Stimulated activated memory B cell treated with anti-CD40 and anti-IgM and Interleukin-4, amounts not matched to agents 10 μg/mL and 1 μg/mL and 100 μg/mL, for 72 hours (primary cell): Measurements from ENCODE around the gene ESRRB.

Experiments
- ATAC-seq: fragments of 150-1000 bp; cut with Tn5 transposase; 2 replicates; pipeline ENCODE4 v1.10.0; 2021
- H3K27ac Mint-ChIP-seq: one replicate; pipeline ENCODE4 v1.8.0; 2022; ENCODE audit warnings: mild to moderate bottlenecking, mixed read lengths
- H3K27me3 Mint-ChIP-seq: one replicate; pipeline ENCODE4 v1.8.0; 2022; ENCODE audit warnings: mixed read lengths
- H3K36me3 Mint-ChIP-seq: one replicate; pipeline ENCODE4 v1.8.0; 2022; ENCODE audit warnings: mixed read lengths
- H3K4me1 Mint-ChIP-seq: one replicate; pipeline ENCODE4 v1.8.0; 2022; ENCODE audit warnings: mixed read lengths
- H3K4me3 Mint-ChIP-seq: one replicate; pipeline ENCODE4 v1.8.0; 2022; ENCODE audit warnings: mild to moderate bottlenecking, moderate library complexity, mixed read lengths
- H3K9me3 Mint-ChIP-seq: one replicate; pipeline ENCODE4 v1.8.0; 2022; ENCODE audit warnings: mixed read lengths

ESRRB gene

GRCh38 chr14:76375947-76376404 is at the start of gene ESRRB:
TSS of gene ESRRB (plus strand) at chr14:76376137. CDS start at chr14:76376402, 265 bp downstream.
- H3K4me1 Mint-ChIP-seq, result peaks cover 12% of the 10 kb centered on the region
- H3K27me3 Mint-ChIP-seq, result peaks cover 80% of the 10 kb centered on the region
- H3K4me3 Mint-ChIP-seq, result peak within 1 kb of the TSS; percentile 46
- no peak within 1 kb of the TSS for H3K27ac Mint-ChIP-seq
- no peaks in the 10 kb centered on the region for H3K9me3 Mint-ChIP-seq
- H3K36me3 Mint-ChIP-seq, result no peaks in the 10 kb centered on the region
- ATAC-seq, result no peak

- no peak for ATAC-seq
- no peaks in the 10 kb centered on the region for H3K9me3 Mint-ChIP-seq
- peaks cover 79% of the 10 kb centered on the region for H3K27me3 Mint-ChIP-seq
- H3K4me1 Mint-ChIP-seq, result no peaks in the 10 kb centered on the region
- no peak overlapping the region for H3K4me3 Mint-ChIP-seq
- H3K27ac Mint-ChIP-seq, result no peak overlapping the region
- no peaks in the 10 kb centered on the region for H3K36me3 Mint-ChIP-seq
Measured at GRCh38 chr14:76326918-76327689, 48.8 kb upstream of the ESRRB start.

GRCh38 chr14:76328457-76329137 is 47.3 kb upstream of the ESRRB start:
- Mint-ChIP-seq H3K4me3 (no peak overlapping the region), H3K27me3 (peaks cover 66% of the 10 kb centered on the region), H3K4me1 (no peaks in the 10 kb centered on the region), H3K27ac (no peak overlapping the region), H3K36me3 (no peaks in the 10 kb centered on the region), H3K9me3 (no peaks in the 10 kb centered on the region)
- ATAC-seq, result no peak

GRCh38 chr14:76329154-76329928 is 46.6 kb upstream of the ESRRB start:
- no peaks in the 10 kb centered on the region for H3K4me1 Mint-ChIP-seq
- no peaks in the 10 kb centered on the region for H3K36me3 Mint-ChIP-seq
- no peak for ATAC-seq
- H3K27ac Mint-ChIP-seq, result no peak overlapping the region
- H3K9me3 Mint-ChIP-seq, result no peaks in the 10 kb centered on the region
- H3K4me3 Mint-ChIP-seq, result no peak overlapping the region
- H3K27me3 Mint-ChIP-seq, result peaks cover 59% of the 10 kb centered on the region

GRCh38 chr14:76329951-76330350 is 46.0 kb upstream of the ESRRB start:
- Mint-ChIP-seq H3K27me3 (peaks cover 57% of the 10 kb centered on the region), H3K9me3 (no peaks in the 10 kb centered on the region), H3K36me3 (no peaks in the 10 kb centered on the region), H3K4me3 (no peak overlapping the region), H3K4me1 (no peaks in the 10 kb centered on the region), H3K27ac (no peak overlapping the region)
- ATAC-seq, result no peak

- Mint-ChIP-seq H3K27me3 (peaks cover 50% of the 10 kb centered on the region), H3K36me3 (no peaks in the 10 kb centered on the region), H3K4me1 (no peaks in the 10 kb centered on the region), H3K4me3 (no peak overlapping the region), H3K27ac (no peak overlapping the region), H3K9me3 (no peaks in the 10 kb centered on the region)
- ATAC-seq, result no peak
Measured at GRCh38 chr14:76330411-76331327, 45.3 kb upstream of the ESRRB start.

GRCh38 chr14:76331328-76332011 is 44.5 kb upstream of the ESRRB start:
- Mint-ChIP-seq H3K9me3 (no peaks in the 10 kb centered on the region), H3K27ac (no peak overlapping the region), H3K36me3 (no peaks in the 10 kb centered on the region), H3K4me1 (no peaks in the 10 kb centered on the region), H3K27me3 (peaks cover 46% of the 10 kb centered on the region), H3K4me3 (no peak overlapping the region)
- ATAC-seq, result no peak

GRCh38 chr14:76333664-76334063 is 42.3 kb upstream of the ESRRB start:
- Mint-ChIP-seq H3K9me3 (peaks cover 6% of the 10 kb centered on the region), H3K36me3 (no peaks in the 10 kb centered on the region), H3K27ac (no peak overlapping the region), H3K27me3 (peaks cover 46% of the 10 kb centered on the region), H3K4me3 (no peak overlapping the region), H3K4me1 (no peaks in the 10 kb centered on the region)
- no peak for ATAC-seq

- Mint-ChIP-seq H3K36me3 (no peaks in the 10 kb centered on the region), H3K9me3 (peaks cover 6% of the 10 kb centered on the region), H3K27me3 (peaks cover 39% of the 10 kb centered on the region), H3K4me3 (no peak overlapping the region), H3K4me1 (no peaks in the 10 kb centered on the region), H3K27ac (no peak overlapping the region)
- no peak for ATAC-seq
Measured at GRCh38 chr14:76334316-76334715, 41.6 kb upstream of the ESRRB start.

GRCh38 chr14:76336876-76337275 is 39.1 kb upstream of the ESRRB start:
- H3K9me3 Mint-ChIP-seq, result peaks cover 6% of the 10 kb centered on the region
- H3K4me1 Mint-ChIP-seq, result no peaks in the 10 kb centered on the region
- H3K27me3 Mint-ChIP-seq, result peaks cover 36% of the 10 kb centered on the region
- H3K27ac Mint-ChIP-seq, result no peak overlapping the region
- no peaks in the 10 kb centered on the region for H3K36me3 Mint-ChIP-seq
- no peak for ATAC-seq
- H3K4me3 Mint-ChIP-seq, result no peak overlapping the region

GRCh38 chr14:76337635-76338545 is 38.0 kb upstream of the ESRRB start:
- peaks cover 39% of the 10 kb centered on the region for H3K27me3 Mint-ChIP-seq
- H3K4me3 Mint-ChIP-seq, result no peak overlapping the region
- no peaks in the 10 kb centered on the region for H3K4me1 Mint-ChIP-seq
- H3K36me3 Mint-ChIP-seq, result no peaks in the 10 kb centered on the region
- H3K27ac Mint-ChIP-seq, result no peak overlapping the region
- no peak for ATAC-seq
- H3K9me3 Mint-ChIP-seq, result peaks cover 8% of the 10 kb centered on the region

- peaks cover 15% of the 10 kb centered on the region for H3K9me3 Mint-ChIP-seq
- no peak for ATAC-seq
- no peak overlapping the region for H3K27ac Mint-ChIP-seq
Measured at GRCh38 chr14:76339728-76340615, 36.0 kb upstream of the ESRRB start.

GRCh38 chr14:76343386-76343785 is 32.6 kb upstream of the ESRRB start:
- no peaks in the 10 kb centered on the region for H3K36me3 Mint-ChIP-seq
- H3K27me3 Mint-ChIP-seq, result peaks cover 39% of the 10 kb centered on the region
- H3K27ac Mint-ChIP-seq, result no peak overlapping the region
- no peaks in the 10 kb centered on the region for H3K4me1 Mint-ChIP-seq
- no peak for ATAC-seq
- peaks cover 9% of the 10 kb centered on the region for H3K9me3 Mint-ChIP-seq
- H3K4me3 Mint-ChIP-seq, result no peak overlapping the region

More at GRCh38 chr14:76339728-76340615, 36.0 kb upstream of the ESRRB start:
- Mint-ChIP-seq H3K27me3 (peaks cover 53% of the 10 kb centered on the region), H3K4me3 (no peak overlapping the region), H3K4me1 (no peaks in the 10 kb centered on the region), H3K36me3 (no peaks in the 10 kb centered on the region)
